ENCODE data around the gene RUBCNL. TPM values are rescaled to one million over a fixed set of nuclear protein-coding genes. Genes with fewer than 3 reads are reported as not detected.

The RUBCNL gene
- total and polyA plus RNA-seq, 2 experiments from 2014 or later, result 4.2 to 5.9 TPM

DNA sequence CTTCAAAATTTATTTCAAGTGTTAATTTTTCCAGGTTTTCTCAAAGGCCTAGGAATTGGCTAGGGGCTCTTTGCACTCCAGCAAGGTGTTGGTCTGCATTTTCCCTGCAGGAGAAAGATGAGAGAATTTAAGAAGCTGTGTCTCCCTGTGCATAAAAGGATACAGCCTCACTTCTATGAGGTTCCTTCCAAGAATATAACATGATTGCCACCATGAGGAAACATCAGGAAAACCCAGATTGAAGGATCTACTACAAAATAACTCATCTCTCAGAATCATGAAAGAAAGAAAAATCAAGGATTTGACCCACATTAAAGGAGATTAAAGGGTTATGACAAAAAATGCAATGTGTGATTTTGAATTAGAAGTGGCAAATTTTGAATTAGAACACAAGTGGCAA is 69.9 kb downstream of the RUBCNL start:
- TF ChIP-seq JUNB (IDR thresholded peaks at IDR 0.05; ENCODE audit: unreplicated experiment) (no peak), POLR2AphosphoS5 (IDR thresholded peaks at IDR 0.05; ENCODE audit: low read depth) (no peak), ZNF331 (CRISPR knock-in tag; IDR thresholded peaks at IDR 0.05; ENCODE audit: low read depth) (no peak), STAT1 (IDR thresholded peaks at IDR 0.05; ENCODE audit: unreplicated experiment) (no peak), EZH2phosphoT487 (IDR thresholded peaks at IDR 0.05; ENCODE audit: unreplicated experiment) (no peak), CREB1 (CRISPR knock-in tag; IDR thresholded peaks at IDR 0.05; ENCODE audit: low read depth) (no peak), EZH2 (IDR thresholded peaks at IDR 0.05; ENCODE audit: low read depth, unreplicated experiment) (no peak), NANOG (IDR thresholded peaks at IDR 0.05; ENCODE audit: borderline replicate concordance) (no peak), ZNF114 (CRISPR knock-in tag; IDR thresholded peaks at IDR 0.05) (no peak)
- TF ChIP-seq, protein P1, sequence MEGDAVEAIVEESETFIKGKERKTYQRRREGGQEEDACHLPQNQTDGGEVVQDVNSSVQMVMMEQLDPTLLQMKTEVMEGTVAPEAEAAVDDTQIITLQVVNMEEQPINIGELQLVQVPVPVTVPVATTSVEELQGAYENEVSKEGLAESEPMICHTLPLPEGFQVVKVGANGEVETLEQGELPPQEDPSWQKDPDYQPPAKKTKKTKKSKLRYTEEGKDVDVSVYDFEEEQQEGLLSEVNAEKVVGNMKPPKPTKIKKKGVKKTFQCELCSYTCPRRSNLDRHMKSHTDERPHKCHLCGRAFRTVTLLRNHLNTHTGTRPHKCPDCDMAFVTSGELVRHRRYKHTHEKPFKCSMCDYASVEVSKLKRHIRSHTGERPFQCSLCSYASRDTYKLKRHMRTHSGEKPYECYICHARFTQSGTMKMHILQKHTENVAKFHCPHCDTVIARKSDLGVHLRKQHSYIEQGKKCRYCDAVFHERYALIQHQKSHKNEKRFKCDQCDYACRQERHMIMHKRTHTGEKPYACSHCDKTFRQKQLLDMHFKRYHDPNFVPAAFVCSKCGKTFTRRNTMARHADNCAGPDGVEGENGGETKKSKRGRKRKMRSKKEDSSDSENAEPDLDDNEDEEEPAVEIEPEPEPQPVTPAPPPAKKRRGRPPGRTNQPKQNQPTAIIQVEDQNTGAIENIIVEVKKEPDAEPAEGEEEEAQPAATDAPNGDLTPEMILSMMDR (conservative IDR thresholded peaks at IDR 0.05; ENCODE audit: low read depth in 2 of 2), result no peak; a peak in 1 of 4 replicates
- TF ChIP-seq, protein P2, sequence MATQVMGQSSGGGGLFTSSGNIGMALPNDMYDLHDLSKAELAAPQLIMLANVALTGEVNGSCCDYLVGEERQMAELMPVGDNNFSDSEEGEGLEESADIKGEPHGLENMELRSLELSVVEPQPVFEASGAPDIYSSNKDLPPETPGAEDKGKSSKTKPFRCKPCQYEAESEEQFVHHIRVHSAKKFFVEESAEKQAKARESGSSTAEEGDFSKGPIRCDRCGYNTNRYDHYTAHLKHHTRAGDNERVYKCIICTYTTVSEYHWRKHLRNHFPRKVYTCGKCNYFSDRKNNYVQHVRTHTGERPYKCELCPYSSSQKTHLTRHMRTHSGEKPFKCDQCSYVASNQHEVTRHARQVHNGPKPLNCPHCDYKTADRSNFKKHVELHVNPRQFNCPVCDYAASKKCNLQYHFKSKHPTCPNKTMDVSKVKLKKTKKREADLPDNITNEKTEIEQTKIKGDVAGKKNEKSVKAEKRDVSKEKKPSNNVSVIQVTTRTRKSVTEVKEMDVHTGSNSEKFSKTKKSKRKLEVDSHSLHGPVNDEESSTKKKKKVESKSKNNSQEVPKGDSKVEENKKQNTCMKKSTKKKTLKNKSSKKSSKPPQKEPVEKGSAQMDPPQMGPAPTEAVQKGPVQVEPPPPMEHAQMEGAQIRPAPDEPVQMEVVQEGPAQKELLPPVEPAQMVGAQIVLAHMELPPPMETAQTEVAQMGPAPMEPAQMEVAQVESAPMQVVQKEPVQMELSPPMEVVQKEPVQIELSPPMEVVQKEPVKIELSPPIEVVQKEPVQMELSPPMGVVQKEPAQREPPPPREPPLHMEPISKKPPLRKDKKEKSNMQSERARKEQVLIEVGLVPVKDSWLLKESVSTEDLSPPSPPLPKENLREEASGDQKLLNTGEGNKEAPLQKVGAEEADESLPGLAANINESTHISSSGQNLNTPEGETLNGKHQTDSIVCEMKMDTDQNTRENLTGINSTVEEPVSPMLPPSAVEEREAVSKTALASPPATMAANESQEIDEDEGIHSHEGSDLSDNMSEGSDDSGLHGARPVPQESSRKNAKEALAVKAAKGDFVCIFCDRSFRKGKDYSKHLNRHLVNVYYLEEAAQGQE (IDR thresholded peaks at IDR 0.05; ENCODE audit: unreplicated experiment), result no peak
- TF ChIP-seq, protein P3, sequence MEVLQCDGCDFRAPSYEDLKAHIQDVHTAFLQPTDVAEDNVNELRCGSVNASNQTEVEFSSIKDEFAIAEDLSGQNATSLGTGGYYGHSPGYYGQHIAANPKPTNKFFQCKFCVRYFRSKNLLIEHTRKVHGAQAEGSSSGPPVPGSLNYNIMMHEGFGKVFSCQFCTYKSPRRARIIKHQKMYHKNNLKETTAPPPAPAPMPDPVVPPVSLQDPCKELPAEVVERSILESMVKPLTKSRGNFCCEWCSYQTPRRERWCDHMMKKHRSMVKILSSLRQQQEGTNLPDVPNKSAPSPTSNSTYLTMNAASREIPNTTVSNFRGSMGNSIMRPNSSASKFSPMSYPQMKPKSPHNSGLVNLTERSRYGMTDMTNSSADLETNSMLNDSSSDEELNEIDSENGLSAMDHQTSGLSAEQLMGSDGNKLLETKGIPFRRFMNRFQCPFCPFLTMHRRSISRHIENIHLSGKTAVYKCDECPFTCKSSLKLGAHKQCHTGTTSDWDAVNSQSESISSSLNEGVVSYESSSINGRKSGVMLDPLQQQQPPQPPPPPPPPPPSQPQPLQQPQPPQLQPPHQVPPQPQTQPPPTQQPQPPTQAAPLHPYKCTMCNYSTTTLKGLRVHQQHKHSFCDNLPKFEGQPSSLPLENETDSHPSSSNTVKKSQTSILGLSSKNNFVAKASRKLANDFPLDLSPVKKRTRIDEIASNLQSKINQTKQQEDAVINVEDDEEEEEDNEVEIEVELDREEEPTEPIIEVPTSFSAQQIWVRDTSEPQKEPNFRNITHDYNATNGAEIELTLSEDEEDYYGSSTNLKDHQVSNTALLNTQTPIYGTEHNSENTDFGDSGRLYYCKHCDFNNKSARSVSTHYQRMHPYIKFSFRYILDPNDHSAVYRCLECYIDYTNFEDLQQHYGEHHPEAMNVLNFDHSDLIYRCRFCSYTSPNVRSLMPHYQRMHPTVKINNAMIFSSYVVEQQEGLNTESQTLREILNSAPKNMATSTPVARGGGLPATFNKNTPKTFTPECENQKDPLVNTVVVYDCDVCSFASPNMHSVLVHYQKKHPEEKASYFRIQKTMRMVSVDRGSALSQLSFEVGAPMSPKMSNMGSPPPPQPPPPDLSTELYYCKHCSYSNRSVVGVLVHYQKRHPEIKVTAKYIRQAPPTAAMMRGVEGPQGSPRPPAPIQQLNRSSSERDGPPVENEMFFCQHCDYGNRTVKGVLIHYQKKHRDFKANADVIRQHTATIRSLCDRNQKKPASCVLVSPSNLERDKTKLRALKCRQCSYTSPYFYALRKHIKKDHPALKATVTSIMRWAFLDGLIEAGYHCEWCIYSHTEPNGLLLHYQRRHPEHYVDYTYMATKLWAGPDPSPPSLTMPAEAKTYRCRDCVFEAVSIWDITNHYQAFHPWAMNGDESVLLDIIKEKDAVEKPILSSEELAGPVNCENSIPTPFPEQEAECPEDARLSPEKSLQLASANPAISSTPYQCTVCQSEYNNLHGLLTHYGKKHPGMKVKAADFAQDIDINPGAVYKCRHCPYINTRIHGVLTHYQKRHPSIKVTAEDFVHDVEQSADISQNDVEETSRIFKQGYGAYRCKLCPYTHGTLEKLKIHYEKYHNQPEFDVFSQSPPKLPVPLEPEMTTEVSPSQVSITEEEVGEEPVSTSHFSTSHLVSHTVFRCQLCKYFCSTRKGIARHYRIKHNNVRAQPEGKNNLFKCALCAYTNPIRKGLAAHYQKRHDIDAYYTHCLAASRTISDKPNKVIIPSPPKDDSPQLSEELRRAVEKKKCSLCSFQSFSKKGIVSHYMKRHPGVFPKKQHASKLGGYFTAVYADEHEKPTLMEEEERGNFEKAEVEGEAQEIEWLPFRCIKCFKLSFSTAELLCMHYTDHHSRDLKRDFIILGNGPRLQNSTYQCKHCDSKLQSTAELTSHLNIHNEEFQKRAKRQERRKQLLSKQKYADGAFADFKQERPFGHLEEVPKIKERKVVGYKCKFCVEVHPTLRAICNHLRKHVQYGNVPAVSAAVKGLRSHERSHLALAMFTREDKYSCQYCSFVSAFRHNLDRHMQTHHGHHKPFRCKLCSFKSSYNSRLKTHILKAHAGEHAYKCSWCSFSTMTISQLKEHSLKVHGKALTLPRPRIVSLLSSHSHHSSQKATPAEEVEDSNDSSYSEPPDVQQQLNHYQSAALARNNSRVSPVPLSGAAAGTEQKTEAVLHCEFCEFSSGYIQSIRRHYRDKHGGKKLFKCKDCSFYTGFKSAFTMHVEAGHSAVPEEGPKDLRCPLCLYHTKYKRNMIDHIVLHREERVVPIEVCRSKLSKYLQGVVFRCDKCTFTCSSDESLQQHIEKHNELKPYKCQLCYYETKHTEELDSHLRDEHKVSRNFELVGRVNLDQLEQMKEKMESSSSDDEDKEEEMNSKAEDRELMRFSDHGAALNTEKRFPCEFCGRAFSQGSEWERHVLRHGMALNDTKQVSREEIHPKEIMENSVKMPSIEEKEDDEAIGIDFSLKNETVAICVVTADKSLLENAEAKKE (CRISPR knock-in tag; IDR thresholded peaks at IDR 0.05), result no peak
- no peak overlapping the region for H3K4me2 ChIP-seq
- no peak overlapping the region for H3K4me3 Mint-ChIP-seq
- no peak overlapping the region for H3K27ac ChIP-seq (ENCODE audit: low read depth)
- no peak overlapping the region for H2AFZ ChIP-seq
- ATAC-seq (no peak), DNase-seq (ENCODE audit: low spot score) (no peak)
- no peaks in the 10 kb centered on the region for H3K27me3 ChIP-seq (ENCODE audit: insufficient read depth)
- no peaks in the 10 kb centered on the region for H3K36me3 Mint-ChIP-seq (ENCODE audit: low read depth)
- no peaks in the 10 kb centered on the region for H3K36me3 ChIP-seq (ENCODE audit: insufficient read depth)
- no peaks in the 10 kb centered on the region for H3K9me3 Mint-ChIP-seq
- H3K4me3 ChIP-seq, result no peak overlapping the region
- H3K4me1 Mint-ChIP-seq, result peaks cover 4% of the 10 kb centered on the region; the same call in 2 of the 3 replicates
- H3F3A ChIP-seq (replicated peaks; ENCODE audit: low read depth), result no peaks in the 10 kb centered on the region
- H3K27me3 Mint-ChIP-seq (ENCODE audit: insufficient read depth, low read depth, poor library complexity), result no peaks in the 10 kb centered on the region
- H3K9me2 ChIP-seq (ENCODE audit: insufficient read depth), result peaks cover 14% of the 10 kb centered on the region
- H3K79me2 ChIP-seq (replicated peaks; ENCODE audit: insufficient read depth), result no peaks in the 10 kb centered on the region
- no peaks in the 10 kb centered on the region for H3K4me1 ChIP-seq (ENCODE audit: insufficient read depth)
- H4K20me1 ChIP-seq (replicated peaks; ENCODE audit: insufficient read depth), result no peaks in the 10 kb centered on the region
- H3K27ac Mint-ChIP-seq, result no peak overlapping the region
